DMS53 (cell line): ENCODE measurements around the gene OR10H4.
"Not testable (repeated sequence)": the region's sequence is repeated elsewhere in the genome, so short reads cannot be mapped to it uniquely, and the experiment has no call there.

Experiments
- DNase-seq: peaks from one replicate; lab custom pipeline; 2025; lab: John Stamatoyannopoulos, UW

Gene OR10H4, protein sequence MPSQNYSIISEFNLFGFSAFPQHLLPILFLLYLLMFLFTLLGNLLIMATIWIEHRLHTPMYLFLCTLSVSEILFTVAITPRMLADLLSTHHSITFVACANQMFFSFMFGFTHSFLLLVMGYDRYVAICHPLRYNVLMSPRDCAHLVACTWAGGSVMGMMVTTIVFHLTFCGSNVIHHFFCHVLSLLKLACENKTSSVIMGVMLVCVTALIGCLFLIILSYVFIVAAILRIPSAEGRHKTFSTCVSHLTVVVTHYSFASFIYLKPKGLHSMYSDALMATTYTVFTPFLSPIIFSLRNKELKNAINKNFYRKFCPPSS

DNA sequence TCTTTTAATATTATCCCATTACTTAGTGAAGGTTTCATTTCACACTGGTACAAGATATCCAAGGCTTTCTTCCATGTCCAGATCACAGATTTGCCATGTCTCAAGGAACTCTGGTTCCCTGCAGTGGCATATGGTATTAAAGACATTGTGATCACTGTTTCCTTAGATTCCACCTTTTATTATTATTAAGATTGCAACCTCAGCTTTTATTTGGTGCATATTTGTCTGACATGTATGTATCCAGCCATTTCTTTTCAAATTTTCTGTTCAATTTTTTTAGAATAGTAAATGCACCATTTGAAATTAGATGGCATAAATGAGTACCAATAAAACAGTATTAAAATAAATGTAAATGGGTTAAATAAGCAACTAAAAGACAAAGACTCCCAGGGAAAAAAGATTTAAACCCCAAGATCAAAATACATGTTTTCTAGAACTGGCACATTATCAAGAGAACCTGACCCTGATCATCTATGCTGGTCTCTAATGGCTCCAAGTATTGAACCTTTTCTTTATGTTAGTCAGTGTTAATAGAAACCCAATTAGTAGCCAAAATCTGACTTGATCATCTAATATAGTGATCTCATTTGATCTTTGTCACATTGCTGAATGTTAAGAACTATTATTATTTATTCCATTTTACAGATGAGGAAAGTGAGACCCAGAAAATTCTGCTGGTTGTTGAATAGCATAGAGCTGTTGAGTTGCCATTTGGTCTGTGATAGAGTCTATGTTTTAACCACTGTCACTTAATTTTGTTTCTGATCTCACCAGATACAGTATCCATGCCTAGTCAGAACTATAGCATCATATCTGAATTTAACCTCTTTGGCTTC lies at the start of gene OR10H4:
OR10H4 (plus strand) TSS at position 786 of the 836 bp plus-strand sequence; CDS start at position 786, 0 bp downstream.
- no peak for DNase-seq

DNA sequence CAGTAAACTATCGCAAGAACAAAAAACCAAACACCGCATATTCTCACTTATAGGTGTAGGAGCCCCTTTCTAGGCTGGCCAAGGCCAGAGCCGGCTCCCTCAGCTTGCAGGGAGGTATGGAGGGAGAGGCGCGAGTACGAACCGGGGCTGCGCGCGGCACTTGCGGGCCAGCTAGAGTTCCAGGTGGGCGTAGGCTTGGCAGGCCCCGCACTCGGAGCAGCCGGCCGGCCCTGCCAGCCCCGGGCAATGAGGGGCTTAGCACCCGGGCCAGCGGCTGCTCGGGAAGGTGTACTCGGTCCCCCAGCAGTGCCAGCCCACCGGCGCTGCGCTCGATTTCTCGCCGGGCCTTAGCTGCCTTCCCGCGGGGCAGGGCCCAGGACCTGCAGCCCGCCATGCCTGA lies 49.2 kb upstream of the OR10H4 start:
- DNase-seq = not testable (repeated sequence)

DNA sequence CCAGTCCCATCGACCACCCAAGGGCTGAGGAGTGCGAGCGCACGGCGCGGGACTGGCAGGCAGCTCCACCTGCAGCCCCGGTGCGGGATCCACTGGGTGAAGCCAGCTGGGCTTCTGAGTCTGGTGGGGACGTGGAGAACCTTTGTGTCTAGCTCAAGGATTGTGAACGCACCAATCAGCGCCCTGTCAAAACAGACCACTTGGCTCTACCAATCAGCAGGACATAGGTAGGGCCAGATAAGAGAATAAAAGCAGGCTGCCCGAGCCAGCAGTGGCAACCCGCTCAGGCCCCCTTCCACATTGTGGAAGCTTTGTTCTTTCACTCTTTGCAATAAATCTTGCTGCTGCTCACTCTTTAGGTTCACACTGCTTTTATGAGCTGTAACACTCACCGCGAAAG lies 48.8 kb upstream of the OR10H4 start:
- not testable (repeated sequence) for DNase-seq

DNA sequence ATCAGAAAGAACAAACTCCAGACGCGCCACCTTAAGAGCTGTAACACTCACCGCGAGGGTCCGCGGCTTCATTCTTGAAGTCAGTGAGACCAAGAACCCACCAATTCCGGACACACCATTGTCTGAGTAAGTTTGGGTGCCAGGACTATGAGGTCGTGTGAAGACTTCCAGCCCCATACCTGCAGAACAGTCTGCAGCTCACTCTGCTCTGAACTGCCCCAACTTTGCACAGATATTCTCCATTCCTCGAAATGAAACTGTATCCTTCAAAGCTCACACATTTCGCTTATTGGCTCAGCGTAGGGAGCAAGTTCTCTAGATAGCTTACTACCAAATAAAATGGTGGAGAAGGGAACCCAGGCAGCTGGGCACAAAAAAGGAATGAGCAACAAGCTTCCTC lies 48.3 kb upstream of the OR10H4 start:
- DNase-seq = no peak

DNA sequence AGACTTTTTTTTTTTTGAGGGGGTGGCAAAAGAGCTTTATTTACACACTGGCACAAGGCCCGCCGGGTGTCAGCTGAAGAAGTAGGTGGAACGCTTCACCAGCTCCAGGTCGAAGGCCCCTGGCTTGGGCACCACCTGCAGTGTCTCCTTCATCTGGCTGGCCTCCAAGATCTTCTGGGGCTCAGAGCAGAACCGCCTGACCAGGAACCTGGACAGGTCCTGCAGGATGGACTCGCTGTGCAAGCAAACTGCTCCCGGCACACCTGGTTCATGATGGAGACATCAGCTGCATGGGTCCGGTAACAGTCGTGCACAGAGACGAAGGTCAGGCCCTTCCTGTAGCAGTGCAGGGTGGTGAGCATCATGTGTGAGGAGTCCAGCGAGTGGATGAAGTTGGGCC lies 46.6 kb upstream of the OR10H4 start:
- DNase-seq = no peak

DNA sequence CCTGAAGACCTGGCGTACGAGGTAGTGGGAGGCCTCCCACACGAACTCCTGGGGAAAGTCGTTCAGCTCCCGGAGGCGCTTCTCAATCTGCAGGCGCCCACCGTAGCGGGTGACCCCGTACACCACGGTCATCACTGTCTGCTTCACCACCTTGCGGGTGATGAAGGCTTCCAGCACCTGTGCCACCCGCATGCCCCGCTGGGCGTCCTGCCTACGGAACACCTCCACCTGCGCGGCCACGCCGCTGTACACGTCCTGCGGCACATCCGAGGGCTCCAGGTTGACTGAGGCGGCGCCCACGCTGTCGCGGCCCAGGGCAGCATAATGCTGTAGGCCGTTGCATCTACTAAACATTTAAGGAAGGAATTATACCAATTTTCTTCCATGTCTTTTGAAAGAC lies 45.9 kb upstream of the OR10H4 start:
- DNase-seq = not testable (repeated sequence)

DNA sequence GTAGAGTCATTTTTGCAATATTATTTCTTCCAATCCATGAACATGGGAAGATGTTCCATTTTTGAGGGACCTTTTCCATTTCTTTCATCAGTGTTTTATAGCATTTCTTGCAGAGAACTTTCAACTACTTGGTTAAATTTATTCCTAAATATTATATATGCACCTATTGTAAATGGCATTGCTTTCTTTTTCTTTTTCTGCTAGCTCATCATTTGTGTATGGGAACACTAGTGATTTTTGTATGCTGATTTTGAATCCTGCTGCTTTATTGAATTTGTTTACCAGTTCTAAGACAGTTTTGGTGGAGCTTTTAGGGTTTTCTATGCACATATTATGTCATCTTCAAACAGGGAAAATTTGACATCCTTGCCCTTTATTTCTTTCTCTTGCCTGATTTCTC lies 43.8 kb upstream of the OR10H4 start:
- no peak for DNase-seq

DNA sequence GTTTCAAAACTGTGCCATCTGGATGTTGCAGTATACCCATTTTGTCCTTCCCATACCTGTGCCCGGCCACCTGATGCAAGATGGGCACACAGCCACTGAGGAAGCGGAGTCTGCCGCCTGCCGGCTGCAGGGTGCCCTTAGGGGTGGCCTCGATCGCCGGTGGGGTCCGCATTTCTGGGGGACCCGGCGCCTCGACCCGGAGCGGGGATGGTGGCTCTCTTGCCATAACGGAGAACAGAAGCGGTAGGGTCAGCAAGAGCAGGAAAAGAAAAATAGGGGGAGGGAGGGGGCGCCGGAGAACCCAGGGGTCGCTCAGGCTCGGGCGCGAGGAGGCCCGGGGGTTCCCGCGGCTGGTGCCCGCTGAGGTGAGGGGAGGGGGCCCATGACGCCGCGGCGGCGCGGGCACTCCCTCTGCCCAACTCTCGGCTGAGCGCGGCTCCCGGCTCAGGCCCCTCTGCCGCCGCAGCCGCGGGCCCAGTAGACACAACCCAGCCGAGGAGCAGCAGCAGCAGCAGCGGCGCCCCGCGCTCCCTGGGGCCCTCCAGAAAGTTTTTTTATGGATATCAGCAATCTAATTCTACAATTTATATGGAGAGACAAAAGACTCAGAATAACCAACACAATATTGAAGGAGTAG lies 37.1 kb upstream of the OR10H4 start:
- no peak for DNase-seq

DNA sequence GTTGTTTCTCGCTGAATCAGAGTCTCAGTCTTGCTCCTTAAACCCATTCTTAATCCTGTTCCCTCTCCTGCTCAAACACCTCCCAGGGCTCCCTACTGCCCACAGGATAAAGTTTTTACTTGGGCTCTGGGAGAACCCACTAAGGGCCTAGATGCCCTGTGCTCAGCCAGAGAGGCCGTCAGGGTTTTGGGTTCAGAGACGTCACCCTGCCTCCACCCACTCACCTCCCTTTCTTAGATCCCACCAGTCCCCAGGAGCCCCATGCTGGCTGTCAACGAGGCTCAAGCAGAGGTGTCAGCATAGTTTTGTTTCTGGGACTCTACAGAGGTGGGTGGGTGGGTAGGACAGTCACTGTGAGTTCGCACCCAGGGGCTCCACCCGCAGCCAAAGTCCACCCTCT lies 35.4 kb upstream of the OR10H4 start:
- no peak for DNase-seq

DNA sequence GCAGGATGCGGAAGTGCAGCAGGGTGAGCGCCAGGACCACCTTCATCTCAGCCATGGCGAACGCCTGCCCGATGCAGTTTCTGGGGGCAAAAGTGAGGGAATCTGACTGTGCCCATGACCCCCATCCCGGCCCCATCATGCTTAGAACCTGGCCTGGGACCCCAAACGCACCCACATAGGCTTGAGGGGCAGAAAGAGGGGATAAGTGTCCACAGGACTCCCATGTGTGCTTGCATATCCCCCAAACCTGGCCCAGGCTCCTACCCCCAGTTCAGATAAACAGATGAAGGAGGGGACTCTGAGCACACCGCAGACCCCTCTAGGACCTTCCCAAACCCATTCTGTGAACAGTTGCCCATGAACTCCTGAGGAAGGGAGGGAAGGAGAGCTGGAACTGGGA lies 35.0 kb upstream of the OR10H4 start:
- no peak for DNase-seq

DNA sequence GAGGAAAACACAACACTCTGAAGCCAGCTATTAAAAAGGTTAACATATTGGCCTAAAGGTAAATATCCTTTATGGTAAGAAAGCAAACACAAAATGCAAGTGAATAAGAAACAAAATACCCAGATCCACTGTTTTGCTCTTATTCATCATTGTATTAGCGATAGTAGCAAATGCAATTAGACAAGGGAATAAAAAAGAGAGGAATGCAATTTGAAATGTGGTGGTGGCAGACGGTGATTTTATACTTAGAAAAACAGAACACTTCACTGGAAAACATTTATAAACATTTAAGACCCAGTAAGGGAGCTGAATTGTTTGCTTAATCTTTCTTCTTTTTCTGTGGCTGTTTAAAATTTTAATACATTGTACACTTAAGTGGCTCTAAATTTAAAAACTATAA lies 33.7 kb upstream of the OR10H4 start:
- DNase-seq = no peak

DNA sequence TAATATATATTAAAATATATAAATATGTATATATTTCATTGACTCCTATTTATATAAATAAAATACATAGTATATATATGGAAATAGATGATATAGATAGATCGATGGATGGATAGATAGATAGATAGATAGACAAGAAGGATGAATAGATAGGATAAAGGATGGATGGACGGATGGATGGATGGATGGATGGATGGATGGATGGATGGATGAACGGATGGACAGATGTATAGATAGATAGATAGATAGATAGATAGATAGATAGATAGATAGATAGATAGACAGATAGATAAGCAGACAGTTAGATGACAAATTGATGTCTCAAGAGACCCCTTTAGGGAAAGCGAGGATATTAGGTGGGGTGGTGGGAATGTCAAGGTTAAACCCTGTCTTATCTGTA lies 29.6 kb upstream of the OR10H4 start:
- DNase-seq = no peak

DNA sequence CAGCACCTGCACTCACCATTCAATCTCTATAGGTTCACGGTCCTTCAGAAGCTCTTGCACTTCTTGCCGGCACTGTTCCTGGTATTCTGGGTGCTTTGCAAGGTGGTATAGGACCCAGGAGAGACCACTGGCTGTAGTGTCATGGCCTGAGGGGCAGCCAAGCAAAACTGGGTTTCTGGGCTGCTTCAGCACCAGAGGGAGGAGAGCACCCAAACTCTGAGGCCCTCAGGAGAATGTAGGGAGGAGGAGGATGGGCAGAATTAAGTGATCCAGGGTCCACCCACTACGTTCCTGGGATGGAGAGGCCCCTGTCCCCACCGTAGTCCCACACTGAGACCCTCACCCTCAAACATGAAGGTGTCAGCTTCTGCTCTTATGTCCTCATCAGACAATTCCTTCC lies 26.8 kb upstream of the OR10H4 start:
- DNase-seq = no peak

DNA sequence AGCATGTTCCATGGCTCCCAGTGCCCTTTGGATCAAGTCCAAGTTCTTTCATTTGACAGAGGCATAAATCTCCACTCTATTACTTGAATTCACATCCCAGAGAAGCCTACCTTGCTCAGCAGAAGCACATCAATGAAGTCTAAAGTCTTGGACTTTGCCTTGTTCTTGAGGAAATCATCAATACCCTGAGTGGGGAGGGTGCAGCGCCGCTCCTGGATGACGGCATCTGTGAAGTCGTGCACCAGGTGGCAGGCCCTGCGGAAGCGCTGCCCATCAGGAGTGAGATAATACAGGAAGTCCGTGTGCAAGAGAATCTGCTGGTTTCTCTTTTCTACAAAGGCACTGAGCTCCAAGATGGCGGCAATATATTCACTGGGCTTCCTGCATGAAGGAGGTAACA lies 25.1 kb upstream of the OR10H4 start:
- no peak for DNase-seq

DNA sequence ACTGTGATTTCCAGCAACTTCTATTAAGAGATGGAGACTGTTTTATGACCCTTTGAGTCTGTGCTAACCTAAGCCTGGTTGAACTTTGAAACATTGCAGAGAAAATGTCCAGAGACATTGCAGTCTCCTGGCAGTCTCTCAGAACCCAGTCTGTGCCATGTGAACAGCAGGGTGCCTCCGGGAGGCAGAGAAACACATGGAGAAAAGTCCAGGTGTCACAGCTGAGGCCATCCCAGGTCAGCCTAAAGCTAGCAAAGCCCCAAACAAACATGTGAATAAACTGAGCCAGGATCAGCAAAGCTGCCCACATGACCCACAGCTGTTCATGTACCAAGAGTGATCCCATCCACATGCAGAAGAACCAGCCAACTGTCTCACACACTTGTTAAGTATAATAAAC lies 22.3 kb upstream of the OR10H4 start:
- no peak for DNase-seq

DNA sequence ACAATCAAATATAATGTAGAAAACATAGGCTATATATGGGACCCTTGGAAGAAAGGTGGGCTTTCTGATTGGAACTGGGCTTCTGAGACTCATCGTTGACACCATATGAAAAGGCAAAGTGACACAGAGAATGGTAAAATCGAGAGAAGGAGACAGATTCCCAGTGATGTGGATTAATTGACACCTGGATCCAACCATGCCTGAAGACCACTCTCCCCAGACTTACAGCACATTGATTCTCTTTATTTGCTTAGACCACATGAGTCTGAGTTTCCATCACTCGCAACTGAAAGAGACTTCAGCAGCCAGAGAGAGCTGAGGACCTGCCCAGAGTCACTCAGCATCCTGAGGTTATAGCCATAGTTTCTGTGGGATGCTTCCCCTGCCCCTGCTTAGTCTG lies 20.5 kb upstream of the OR10H4 start:
- no peak for DNase-seq

DNA sequence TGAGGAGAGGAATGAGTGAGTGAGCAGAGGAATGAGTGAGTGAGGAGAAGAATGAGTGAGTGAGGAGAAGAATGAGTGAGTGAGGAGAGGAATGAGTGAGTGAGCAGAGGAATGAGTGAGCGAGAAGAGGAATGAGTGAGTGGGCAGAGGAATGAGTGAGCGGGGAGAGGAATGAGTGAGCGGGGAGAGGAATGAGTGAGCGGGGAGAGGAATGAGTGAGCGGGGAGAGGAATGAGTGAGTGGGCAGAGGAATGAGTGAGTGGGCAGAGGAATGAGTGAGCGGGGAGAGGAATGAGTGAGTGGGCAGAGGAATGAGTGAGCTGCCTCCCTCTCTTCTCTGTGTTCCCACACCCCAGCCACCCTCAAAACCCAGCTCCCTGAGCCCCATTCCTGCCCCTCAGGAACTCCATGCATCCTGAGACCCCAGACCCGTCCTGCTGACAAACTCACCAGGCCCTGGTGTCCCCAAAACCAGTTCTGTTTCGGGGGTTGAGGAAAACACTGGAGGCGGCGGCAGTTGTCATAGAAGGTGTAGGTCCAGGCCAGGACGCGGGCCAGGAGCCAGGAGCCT lies 15.0 kb upstream of the OR10H4 start:
- not testable (repeated sequence) for DNase-seq

DNA sequence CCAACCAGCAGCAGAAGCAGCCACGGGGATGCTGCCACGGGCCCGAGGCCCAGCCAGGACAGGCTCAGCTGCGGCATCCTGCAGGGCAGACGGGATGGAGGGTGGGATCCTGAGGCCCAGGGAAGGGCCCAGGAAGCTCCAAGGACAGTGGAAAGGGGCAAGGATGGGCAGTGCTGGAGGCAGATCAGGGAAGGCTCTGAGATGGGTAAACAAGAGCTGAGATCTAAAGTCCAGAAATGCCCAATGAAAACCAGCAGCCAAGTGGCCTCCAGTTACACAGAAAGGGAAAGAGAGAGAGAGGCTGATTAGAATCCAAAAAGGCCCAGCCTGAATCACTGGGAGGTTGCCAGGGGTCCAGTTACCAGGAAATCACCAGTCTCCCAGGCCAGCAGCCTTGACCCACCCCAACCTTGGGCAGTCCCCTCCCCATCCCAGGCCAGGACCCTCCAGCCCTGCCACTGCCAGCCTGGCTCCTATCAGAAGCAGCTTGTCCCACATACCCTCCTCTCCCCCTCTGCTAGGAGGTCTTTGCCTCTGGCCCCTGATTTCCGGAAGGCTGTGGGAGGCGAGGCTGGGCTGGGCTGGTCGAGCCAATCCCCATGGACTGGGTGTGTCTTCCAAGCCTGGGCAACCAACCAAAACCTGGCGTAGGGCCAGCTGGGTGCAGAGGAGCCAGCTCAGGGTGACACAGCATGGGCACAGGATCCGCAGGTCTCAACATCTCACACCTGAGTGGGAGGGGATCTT lies 14.3 kb upstream of the OR10H4 start, which contains the start of gene CYP4F11:
CYP4F11 (minus strand) TSS at position 198 of the 747 bp plus-strand sequence; CDS start at position 77, 121 bp downstream.
- DNase-seq = peak; percentile 4

DNA sequence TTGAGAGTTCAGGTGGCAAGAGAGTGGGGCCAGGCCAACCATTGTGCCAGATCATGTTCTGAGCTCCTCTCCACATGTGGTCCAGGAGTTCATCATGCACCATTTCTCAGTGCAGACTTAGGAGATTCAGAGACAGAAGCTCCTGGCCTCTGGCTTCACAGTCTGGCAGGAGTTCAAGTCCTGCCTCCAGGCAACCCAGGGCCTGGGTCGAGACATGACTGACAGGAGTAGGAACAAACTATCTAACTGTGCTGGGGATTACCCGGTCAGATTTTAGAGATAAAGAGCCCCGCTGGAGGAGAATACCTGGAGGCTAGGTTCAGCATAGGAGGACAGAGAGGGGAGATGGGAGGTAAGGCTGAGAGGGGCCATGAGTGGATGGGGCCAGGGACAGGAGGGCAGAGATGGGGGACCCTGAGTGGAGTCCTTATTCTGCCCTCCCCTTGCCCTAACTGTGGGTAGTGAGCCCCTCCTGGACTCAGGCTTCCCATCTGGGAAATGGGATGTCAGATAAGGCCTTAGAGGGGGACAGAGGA lies 13.6 kb upstream of the OR10H4 start:
- no peak for DNase-seq

DNA sequence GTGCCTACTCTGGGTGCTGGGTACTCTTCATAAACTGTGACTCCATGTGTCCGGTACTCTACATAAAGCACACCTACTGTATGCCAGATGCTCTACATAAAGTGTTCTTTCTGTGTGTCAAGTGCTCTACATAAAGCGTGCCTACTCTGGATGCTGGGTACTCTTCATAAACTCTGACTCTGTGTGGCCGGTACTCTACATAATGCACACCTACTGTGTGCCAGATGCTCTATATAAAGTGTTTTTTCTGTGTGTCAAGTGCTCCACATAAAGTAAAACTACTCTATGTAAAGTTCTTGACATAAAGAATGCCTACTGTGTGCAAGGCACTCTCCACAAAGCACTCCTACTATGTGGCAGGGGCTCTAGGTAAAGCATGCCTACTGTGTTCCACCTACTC lies 12.6 kb upstream of the OR10H4 start:
- no peak for DNase-seq

DNA sequence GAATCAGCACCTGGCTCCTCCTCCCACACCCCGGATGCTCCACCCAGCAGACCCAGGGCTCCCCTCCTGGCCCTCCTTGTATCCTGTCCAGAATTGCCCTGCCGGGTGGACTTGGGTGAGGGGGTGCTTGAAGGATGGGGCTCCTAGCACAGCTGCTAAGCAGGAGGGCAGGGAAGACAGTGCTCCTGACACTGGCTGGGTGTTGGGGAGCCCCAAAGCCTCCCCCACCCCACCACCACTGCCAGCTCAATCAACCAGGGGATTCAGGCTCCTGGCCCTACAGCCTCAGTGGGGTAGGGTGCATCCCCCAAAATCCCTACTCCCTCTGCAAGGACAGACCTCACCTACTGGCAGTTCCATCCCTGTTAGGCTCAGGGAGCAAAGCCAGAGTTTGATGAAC lies 11.9 kb upstream of the OR10H4 start:
- DNase-seq = no peak

DNA sequence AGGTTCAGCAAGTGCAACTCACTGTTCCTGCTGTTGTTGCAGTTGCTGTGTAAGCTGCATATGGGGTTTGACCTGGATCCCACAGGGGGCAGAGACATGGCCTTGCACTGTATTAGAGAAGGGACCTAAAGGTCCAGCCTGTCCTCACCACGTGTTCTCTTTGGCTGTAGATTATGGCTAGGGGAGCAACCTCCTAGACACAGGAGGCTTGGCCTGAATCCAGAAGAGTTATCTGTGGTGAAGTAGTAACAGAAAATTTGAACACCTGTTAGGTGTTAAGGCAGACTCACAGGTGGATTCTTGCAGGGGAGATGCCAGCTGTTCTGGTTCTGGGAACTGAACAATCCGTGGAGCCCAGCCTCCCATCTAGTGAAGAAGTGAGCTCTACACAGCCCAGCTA lies 11.0 kb upstream of the OR10H4 start:
- DNase-seq = no peak
